GM12878 (cell line): ENCODE results near the gene KLF12. TPM values are rescaled to one million over a fixed set of nuclear protein-coding genes. Genes with fewer than 3 reads are reported as not detected.

Experiments used
- ATAC-seq: fragments of 200-7000 bp; cut with Tn5 transposase; 3 replicates; pipeline ENCODE4 v1.9.1; 2020; ENCODE audit warnings: mild to moderate bottlenecking, moderate library complexity
- BruUV-seq: library from RNA; stranded (reverse); fragments of 400-500 nt; replicated peaks from 2 replicates; lab custom pipeline; 2021; lab: Mats Ljungman, UMichigan
- CTCF ChIA-PET: fragments of 300-600 bp; sonication (Branson Sonifier 250); formaldehyde crosslinking; extraction: SDS; loops from one replicate; lab custom pipeline; 2021; ENCODE audit warnings: inconsistent platforms; lab: Yijun Ruan, JAX
- POLR2A ChIA-PET: fragments of 350-600 bp; formaldehyde crosslinking; extraction: SDS; loops from one replicate; lab custom pipeline; 2021; ENCODE audit warnings: inconsistent platforms; lab: Charles Lee
- RAD21 ChIA-PET: fragments of 300-600 bp; sonication (Branson Sonifier 250); formaldehyde crosslinking; loops from one replicate; lab custom pipeline; 2023; ENCODE audit warnings: antibody characterized with exemption; ENCODE audit not compliant: unreplicated experiment; lab: Charles Lee
- SMC1A ChIA-PET: fragments of 300-600 bp; sonication (Branson Sonifier 250); formaldehyde crosslinking; loops from one replicate; lab custom pipeline; 2023; ENCODE audit not compliant: unreplicated experiment, uncharacterized antibody; lab: Charles Lee
- DNase-seq: peaks from one replicate; pipeline ENCODE4 v3.0.0-alpha.2; 2011; ENCODE audit warnings: low read depth, low spot score
- FAIRE-seq: peaks from 3 replicates; lab custom pipeline; 2011; peaks lifted over from hg19 to GRCh38; lab: Jason Lieb, UNC
- H2AFZ ChIP-seq: 2 replicates; pipeline ENCODE4 v1.6.0; 2011; ENCODE audit warnings: low read depth, low read length, control low read depth; ENCODE audit not compliant: control insufficient read depth
- H3K27ac ChIP-seq: 2 replicates; pipeline ENCODE4 v1.5.1; 2011; ENCODE audit warnings: control low read depth; ENCODE audit not compliant: control insufficient read depth, insufficient read depth
- H3K27me3 ChIP-seq, 2 experiments: replicated peaks in 1 of 2; 2 replicates each; pipeline versions ENCODE4 v1.6.0 to v1.6.1; 2011; ENCODE audit warnings: low read length in 1 of 2; ENCODE audit not compliant: control insufficient read depth in 2 of 2, insufficient read depth in 2 of 2
- H3K36me3 ChIP-seq, 2 experiments: 2 replicates each; pipeline ENCODE4 v1.5.1; 2011; ENCODE audit warnings: low read length in 1 of 2; ENCODE audit not compliant: control insufficient read depth in 2 of 2, insufficient read depth in 2 of 2
- H3K4me1 ChIP-seq: 2 replicates; pipeline ENCODE4 v1.6.1; 2011; ENCODE audit warnings: mild to moderate bottlenecking, low read length, moderate library complexity, mixed read lengths; ENCODE audit not compliant: control insufficient read depth, insufficient read depth
- H3K4me2 ChIP-seq: 2 replicates; pipeline ENCODE4 v1.6.0; 2011; ENCODE audit warnings: control low read depth; ENCODE audit not compliant: control insufficient read depth, insufficient read depth
- H3K4me3 ChIP-seq: fragments of 200-600 bp; sonication (generic); 2 replicates; pipeline ENCODE4 v1.5.1; 2016
- H3K79me2 ChIP-seq: 2 replicates; pipeline ENCODE4 v1.6.0; 2011; ENCODE audit warnings: low read length; ENCODE audit not compliant: control insufficient read depth, insufficient read depth
- H3K9ac ChIP-seq: 2 replicates; pipeline ENCODE4 v1.8.0; 2011; ENCODE audit warnings: low read length, control low read depth, mixed read lengths; ENCODE audit not compliant: control insufficient read depth, insufficient read depth
- H3K9me3 ChIP-seq: replicated peaks from 3 replicates; pipeline ENCODE4 v1.5.1; 2011; ENCODE audit warnings: mild to moderate bottlenecking, low read length; ENCODE audit not compliant: control insufficient read depth, insufficient read depth
- H4K20me1 ChIP-seq: 2 replicates; pipeline ENCODE4 v1.6.0; 2011; ENCODE audit not compliant: control insufficient read depth, insufficient read depth
- SIN3A ChIP-seq: IDR thresholded peaks from 2 replicates; pipeline ENCODE4 v1.6.1; 2012; ENCODE audit warnings: low read depth, low read length, improper control_type of control experiment
- SIX5 ChIP-seq: IDR thresholded peaks from 2 replicates; pipeline ENCODE4 v1.6.1; 2011; ENCODE audit warnings: mild to moderate bottlenecking, low read depth, low read length, moderate library complexity; ENCODE audit not compliant: severe bottlenecking
- SMARCA5 ChIP-seq: fragments of 450-650 bp; IDR thresholded peaks from 2 replicates; pipeline ENCODE4 v1.6.1; 2017; ENCODE audit warnings: mild to moderate bottlenecking
- SUPT20H ChIP-seq: IDR thresholded peaks from 2 replicates; pipeline ENCODE4 v1.6.1; 2011; ENCODE audit warnings: low read depth, mild to moderate bottlenecking, low read length, moderate library complexity, borderline replicate concordance; ENCODE audit not compliant: control insufficient read depth
- TAF1 ChIP-seq: IDR thresholded peaks from 2 replicates; pipeline ENCODE4 v1.6.1; 2011; ENCODE audit warnings: mild to moderate bottlenecking, low read depth, low read length, borderline replicate concordance
- YY1 ChIP-seq: IDR thresholded peaks from 2 replicates; pipeline ENCODE4 v1.6.1; 2011; ENCODE audit warnings: low read depth, mild to moderate bottlenecking, low read length
- ZNF274 ChIP-seq: IDR thresholded peaks from one replicate; pipeline ENCODE4 v1.8.0; 2011; ENCODE audit not compliant: insufficient read length, insufficient read depth
- ZNF592 ChIP-seq: fragments of 450-650 bp; IDR thresholded peaks from 2 replicates; pipeline ENCODE4 v1.6.1; 2017; ENCODE audit warnings: mild to moderate bottlenecking, moderate library complexity
- WGBS: methylation state at CpG from one replicate; pipeline ENCODE4 v1.1.6; 2016; ENCODE audit warnings: low lambda C conversion rate; ENCODE audit not compliant: insufficient replicate concordance, insufficient coverage; ENCODE audit errors: missing lambda C conversion rate; 5-methylcytosine and 5-hydroxymethylcytosine counted together
- in situ Hi-C: fragments of 300-500 bp; cut with MboI; formaldehyde crosslinking; loops from 9 replicates; pipeline ENCODE4 v1.14.3; 2018; ENCODE audit warnings: mixed read lengths
- intact Hi-C: fragments of 100-400 bp; cut with micrococcal nuclease; formaldehyde crosslinking; loops from one replicate; pipeline ENCODE4 v1.14.2; 2022; ENCODE audit not compliant: unreplicated experiment
- polyA plus RNA-seq, 11 experiments: library from polyadenylated mRNA; depleted of rRNA in 4 of 11; unstranded in 6 of 11; stranded (reverse) in 5 of 11; fragments of >200 nt; fragmentation: Nextera tagmentation in 4 of 11; fragmentation: Illumina TruSeq in 1 of 11; extraction: Ambion mirVana in 4 of 11; extraction: Trizol in 1 of 11; gene quantifications; 1 replicate in 1 of 11; 2 replicates in 10 of 11; pipeline versions ENCODE4 v1.2.1 to v1.2.3, GENCODE V29; 2011 to 2016; ENCODE audit warnings: inconsistent platforms in 2 of 11, missing spikeins in 2 of 11, low read depth in 1 of 11
- total RNA-seq, 4 experiments: library from RNA; depleted of rRNA in 3 of 4; stranded (reverse); fragments of >200 nt in 3 of 4; fragmentation: Illumina TruSeq in 1 of 4; extraction: Trizol in 1 of 4; gene quantifications; 2 replicates each; pipeline versions ENCODE4 v1.2.1 to v1.2.3, GENCODE V29; 2013 to 2021

The KLF12 gene
- total and polyA plus RNA-seq, 10 of the 15 experiments (the other 5 are each of a cell fraction or from before 2014, with no cell fraction given) = 0.11 to 11.4 (median 0.98) TPM

- no peaks in the 10 kb centered on the region for H3K36me3 ChIP-seq
- in situ Hi-C loops = no loop called here
- no peak for TF ChIP-seq SIX5
- TF ChIP-seq ZNF274 = no peak
- TF ChIP-seq SIN3A = no peak
- TF ChIP-seq SMARCA5 = no peak
- no peak for TF ChIP-seq ZNF592
- TF ChIP-seq YY1 = no peak
- no peak for TF ChIP-seq TAF1
- TF ChIP-seq SUPT20H = no peak
- no peak overlapping the region for H2AFZ ChIP-seq
- H3K9ac ChIP-seq = no peak overlapping the region
- H4K20me1 ChIP-seq = no peaks in the 10 kb centered on the region
- ChIA-PET RAD21 (interaction anchor here (3.0 kb wide), 1 partner anchor 68 kb away, joined by 12 read pairs; no protein-coding TSS in a partner anchor), SMC1A (interaction anchor here (0.6 to 2.9 kb wide), 4 partner anchors 68 to 106 kb away, joined by 3 to 21 read pairs (median 6); no protein-coding TSS in a partner anchor), POLR2A (interaction anchor here (0.6 to 1.8 kb wide), 2 partner anchors 104 to 283 kb away, joined by 3 to 6 read pairs; no protein-coding TSS in a partner anchor), CTCF (interaction anchor here (1.0 kb wide), 1 partner anchor 68 kb away, joined by 3 read pairs; no protein-coding TSS in a partner anchor)
- peaks cover 27% of the 10 kb centered on the region for H3K79me2 ChIP-seq
- 25% methylated on average over 3 of the region's 3 CpGs for WGBS
- peaks cover 4% of the 10 kb centered on the region; the same call in 1 of the 2 replicates for H3K4me1 ChIP-seq
- no peak overlapping the region for H3K27ac ChIP-seq
- no TSS peak for BruUV-seq
- no peaks in the 10 kb centered on the region for H3K9me3 ChIP-seq
- no peak for ATAC-seq
- intact Hi-C loops = loop anchor here (10.0 kb wide), 1 partner anchor 166 kb away; no protein-coding TSS in a partner anchor
- H3K4me2 ChIP-seq = no peak overlapping the region
- FAIRE-seq = no peak
- no peaks in the 10 kb centered on the region for H3K27me3 ChIP-seq
- no peak for DNase-seq
- H3K4me3 ChIP-seq = peak overlapping the region; percentile 20; the same call in 1 of the 2 replicates
Observed at GRCh38 chr13:74131227-74131626, 3.0 kb downstream of the KLF12 start.
